ENCODE measurements around the gene UBE2B.
A peak's percentile ranks its signal among the peaks of the same experiment; 100 is the strongest.

Gene UBE2B

DNA sequence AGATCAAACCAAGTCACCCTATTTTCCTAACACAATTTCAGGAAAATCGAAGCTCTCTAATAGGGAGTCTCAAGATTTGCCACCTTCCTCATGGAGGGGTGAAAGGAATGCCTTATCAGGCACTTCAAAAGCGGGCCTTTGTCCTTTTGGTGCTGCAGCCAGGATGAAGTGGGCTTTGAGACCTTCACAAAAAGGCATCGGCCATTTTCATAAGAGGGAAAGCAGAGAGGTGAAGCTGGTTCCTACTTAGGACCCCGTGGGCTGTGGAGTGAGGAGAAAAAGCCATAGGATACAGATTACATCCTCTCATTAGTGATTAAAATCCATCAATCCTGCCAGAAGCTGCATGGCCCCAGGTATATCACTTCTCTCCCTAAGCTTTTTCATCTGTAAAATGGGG is 39.5 kb downstream of the UBE2B start:
- peaks cover 16% of the 10 kb centered on the region for H4K20me1 ChIP-seq (ENCODE audit: insufficient read depth, low read length, poor library complexity, severe bottlenecking)
- H3K36me3 ChIP-seq (ENCODE audit: insufficient read depth, low read length) = no peaks in the 10 kb centered on the region

DNA sequence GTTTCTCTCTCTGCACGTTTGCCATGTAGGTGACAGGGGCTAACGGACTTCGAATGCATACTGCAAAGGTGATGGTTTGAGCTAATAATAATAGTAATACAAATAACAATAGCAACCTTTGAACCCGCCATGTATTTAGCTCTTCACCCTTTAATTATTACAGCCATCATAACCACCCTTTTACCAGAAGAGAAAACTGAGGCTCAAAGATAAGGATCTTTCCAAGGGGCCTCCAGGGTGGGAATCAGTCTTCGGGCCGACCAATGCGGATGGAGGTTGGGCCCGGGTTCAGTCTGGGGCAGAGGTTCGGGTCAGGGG is 39.8 kb downstream of the UBE2B start:
- peak overlapping the region; percentile 84 for H2AFZ ChIP-seq (ENCODE audit: low read length)
- no peaks in the 10 kb centered on the region for H3K9me3 ChIP-seq (ENCODE audit: insufficient read depth, low read depth, low read length)
- H3F3A ChIP-seq (ENCODE audit: low read depth) = no peaks in the 10 kb centered on the region
- H4K20me1 ChIP-seq (ENCODE audit: insufficient read depth, low read length, poor library complexity, severe bottlenecking) = peaks cover 16% of the 10 kb centered on the region
- peaks cover 31% of the 10 kb centered on the region for H3K79me2 ChIP-seq (ENCODE audit: insufficient read depth, low read length)
- peak overlapping the region; percentile 98 for H3K4me3 ChIP-seq (ENCODE audit: low read length, poor library complexity, severe bottlenecking)
- no peak for TF ChIP-seq EZH2phosphoT487 (IDR thresholded peaks at IDR 0.05; ENCODE audit: borderline replicate concordance)
- TF ChIP-seq, protein P1, sequence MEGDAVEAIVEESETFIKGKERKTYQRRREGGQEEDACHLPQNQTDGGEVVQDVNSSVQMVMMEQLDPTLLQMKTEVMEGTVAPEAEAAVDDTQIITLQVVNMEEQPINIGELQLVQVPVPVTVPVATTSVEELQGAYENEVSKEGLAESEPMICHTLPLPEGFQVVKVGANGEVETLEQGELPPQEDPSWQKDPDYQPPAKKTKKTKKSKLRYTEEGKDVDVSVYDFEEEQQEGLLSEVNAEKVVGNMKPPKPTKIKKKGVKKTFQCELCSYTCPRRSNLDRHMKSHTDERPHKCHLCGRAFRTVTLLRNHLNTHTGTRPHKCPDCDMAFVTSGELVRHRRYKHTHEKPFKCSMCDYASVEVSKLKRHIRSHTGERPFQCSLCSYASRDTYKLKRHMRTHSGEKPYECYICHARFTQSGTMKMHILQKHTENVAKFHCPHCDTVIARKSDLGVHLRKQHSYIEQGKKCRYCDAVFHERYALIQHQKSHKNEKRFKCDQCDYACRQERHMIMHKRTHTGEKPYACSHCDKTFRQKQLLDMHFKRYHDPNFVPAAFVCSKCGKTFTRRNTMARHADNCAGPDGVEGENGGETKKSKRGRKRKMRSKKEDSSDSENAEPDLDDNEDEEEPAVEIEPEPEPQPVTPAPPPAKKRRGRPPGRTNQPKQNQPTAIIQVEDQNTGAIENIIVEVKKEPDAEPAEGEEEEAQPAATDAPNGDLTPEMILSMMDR (conservative IDR thresholded peaks at IDR 0.05; ENCODE audit: low read length) = no peak
- H3K36me3 ChIP-seq (ENCODE audit: insufficient read depth, low read length) = no peaks in the 10 kb centered on the region
- peak overlapping the region; percentile 89 for H3K9ac ChIP-seq (ENCODE audit: low read depth, low read length, poor library complexity, severe bottlenecking)
- no peaks in the 10 kb centered on the region for H3K9me2 ChIP-seq (replicated peaks; ENCODE audit: low read depth, low read length)
- H3K27me3 ChIP-seq (ENCODE audit: insufficient read depth, low read length, poor library complexity, severe bottlenecking) = no peaks in the 10 kb centered on the region
- peak overlapping the region; percentile 94 for H3K4me2 ChIP-seq (ENCODE audit: low read depth, low read length, poor library complexity, severe bottlenecking)
- peaks cover 16% of the 10 kb centered on the region for H3K4me1 ChIP-seq (ENCODE audit: insufficient read depth, low read length, poor library complexity, severe bottlenecking)

More for the DNA sequence above, 39.5 kb downstream of the UBE2B start:
- Histone ChIP-seq H3K9me3 (ENCODE audit: insufficient read depth, low read depth, low read length) (no peaks in the 10 kb centered on the region), H3K27me3 (ENCODE audit: insufficient read depth, low read length, poor library complexity, severe bottlenecking) (no peaks in the 10 kb centered on the region), H3F3A (ENCODE audit: low read depth) (no peaks in the 10 kb centered on the region), H3K9me2 (replicated peaks; ENCODE audit: low read depth, low read length) (no peaks in the 10 kb centered on the region), H3K4me1 (ENCODE audit: insufficient read depth, low read length, poor library complexity, severe bottlenecking) (peaks cover 16% of the 10 kb centered on the region), H2AFZ (ENCODE audit: low read length) (no peak overlapping the region; the same call in 1 of the 2 replicates), H3K4me3 (ENCODE audit: low read length, poor library complexity, severe bottlenecking) (peak overlapping the region; percentile 98), H3K9ac (ENCODE audit: low read depth, low read length, poor library complexity, severe bottlenecking) (peak overlapping the region; percentile 89), H3K4me2 (ENCODE audit: low read depth, low read length, poor library complexity, severe bottlenecking) (peak overlapping the region; percentile 94), H3K79me2 (ENCODE audit: insufficient read depth, low read length) (peaks cover 31% of the 10 kb centered on the region)
- TF ChIP-seq EZH2phosphoT487 (IDR thresholded peaks at IDR 0.05; ENCODE audit: borderline replicate concordance) = no peak

DNA sequence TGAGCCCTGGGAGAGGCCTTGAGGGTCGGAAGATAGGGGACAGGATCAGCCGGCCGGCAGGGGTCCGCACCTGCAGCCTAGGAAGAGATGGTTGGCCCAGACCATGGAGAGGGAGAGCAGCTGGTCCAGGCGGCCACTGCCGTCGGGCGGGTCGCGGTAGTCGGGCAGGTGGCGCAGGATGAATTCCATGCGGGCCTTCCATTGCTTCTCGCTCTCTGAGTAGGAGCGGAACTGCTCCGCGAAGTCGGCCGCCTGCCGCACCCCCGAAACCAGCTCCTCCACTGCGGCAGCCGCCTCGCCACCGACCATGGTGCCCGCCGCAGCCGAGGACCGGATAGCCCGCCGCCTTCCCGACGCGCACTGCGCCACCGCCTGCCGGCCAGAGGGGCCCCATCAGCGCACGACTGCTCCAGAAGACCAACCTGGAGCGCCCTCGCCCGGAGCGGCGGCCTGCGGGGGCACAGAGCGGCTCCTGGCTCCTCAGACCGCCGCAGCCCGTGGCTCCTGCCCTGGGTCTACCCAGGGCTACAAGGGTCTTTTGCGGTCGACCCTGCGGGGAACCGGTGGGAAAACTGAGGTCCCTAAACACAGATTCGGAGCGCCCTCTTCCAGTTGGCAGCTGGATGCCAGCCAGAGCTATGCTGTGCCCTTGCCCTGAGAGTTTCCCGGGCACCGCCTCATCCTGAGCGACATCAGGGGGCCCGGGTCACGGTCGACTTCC is 40.3 kb downstream of the UBE2B start, which contains the start of gene CDKN2AIPNL:
Gene CDKN2AIPNL, minus strand, starts transcription at position 336 of the 721 bp plus-strand sequence. Its CDS starts 27 bp downstream, at position 309.
- Histone ChIP-seq H3K4me3 (ENCODE audit: low read length, poor library complexity, severe bottlenecking) (peak within 1 kb of the TSS; percentile 98), H3K9ac (ENCODE audit: low read depth, low read length, poor library complexity, severe bottlenecking) (peak within 1 kb of the TSS; percentile 89), H3K4me1 (ENCODE audit: insufficient read depth, low read length, poor library complexity, severe bottlenecking) (peaks cover 16% of the 10 kb centered on the region), H3K9me3 (ENCODE audit: insufficient read depth, low read depth, low read length) (no peaks in the 10 kb centered on the region), H3K9me2 (replicated peaks; ENCODE audit: low read depth, low read length) (no peaks in the 10 kb centered on the region), H3K27me3 (ENCODE audit: insufficient read depth, low read length, poor library complexity, severe bottlenecking) (no peaks in the 10 kb centered on the region), H3K36me3 (ENCODE audit: insufficient read depth, low read length) (no peaks in the 10 kb centered on the region), H3K4me2 (ENCODE audit: low read depth, low read length, poor library complexity, severe bottlenecking) (peak within 1 kb of the TSS; percentile 94), H4K20me1 (ENCODE audit: insufficient read depth, low read length, poor library complexity, severe bottlenecking) (peaks cover 16% of the 10 kb centered on the region), H3F3A (ENCODE audit: low read depth) (no peaks in the 10 kb centered on the region), H2AFZ (ENCODE audit: low read length) (peak within 1 kb of the TSS; percentile 93), H3K79me2 (ENCODE audit: insufficient read depth, low read length) (peaks cover 31% of the 10 kb centered on the region)
- TF ChIP-seq, protein P1 (conservative IDR thresholded peaks at IDR 0.05; ENCODE audit: low read length) = peak; percentile 43
- no peak for TF ChIP-seq EZH2phosphoT487 (IDR thresholded peaks at IDR 0.05; ENCODE audit: borderline replicate concordance)
